ENCODE measurements around the gene PSG7.
"Not testable (repeated sequence)": the region's sequence is repeated elsewhere in the genome, so short reads cannot be mapped to it uniquely, and the experiment has no call there.

PSG7 gene

GRCh38 chr19:42874136-42874535, 62.9 kb downstream of the PSG7 start:
- intact Hi-C loops (cut with DNase I); DNase-seq: not testable (repeated sequence)

Data from posterior cingulate gyrus (tissue), 11 donors.